CD4-positive, alpha-beta T cell treated with Interleukin-15 for 4 hours (primary cell): Measurements from ENCODE around the gene MTIF2.
"Not testable (repeated sequence)": the region's sequence is repeated elsewhere in the genome, so short reads cannot be mapped to it uniquely, and the experiment has no call there.

ENCODE experiments used
- DNase-seq: peaks from one replicate; pipeline ENCODE4 v3.0.0-alpha.2; 2020; ENCODE audit warnings: low spot score

MTIF2 gene, protein sequence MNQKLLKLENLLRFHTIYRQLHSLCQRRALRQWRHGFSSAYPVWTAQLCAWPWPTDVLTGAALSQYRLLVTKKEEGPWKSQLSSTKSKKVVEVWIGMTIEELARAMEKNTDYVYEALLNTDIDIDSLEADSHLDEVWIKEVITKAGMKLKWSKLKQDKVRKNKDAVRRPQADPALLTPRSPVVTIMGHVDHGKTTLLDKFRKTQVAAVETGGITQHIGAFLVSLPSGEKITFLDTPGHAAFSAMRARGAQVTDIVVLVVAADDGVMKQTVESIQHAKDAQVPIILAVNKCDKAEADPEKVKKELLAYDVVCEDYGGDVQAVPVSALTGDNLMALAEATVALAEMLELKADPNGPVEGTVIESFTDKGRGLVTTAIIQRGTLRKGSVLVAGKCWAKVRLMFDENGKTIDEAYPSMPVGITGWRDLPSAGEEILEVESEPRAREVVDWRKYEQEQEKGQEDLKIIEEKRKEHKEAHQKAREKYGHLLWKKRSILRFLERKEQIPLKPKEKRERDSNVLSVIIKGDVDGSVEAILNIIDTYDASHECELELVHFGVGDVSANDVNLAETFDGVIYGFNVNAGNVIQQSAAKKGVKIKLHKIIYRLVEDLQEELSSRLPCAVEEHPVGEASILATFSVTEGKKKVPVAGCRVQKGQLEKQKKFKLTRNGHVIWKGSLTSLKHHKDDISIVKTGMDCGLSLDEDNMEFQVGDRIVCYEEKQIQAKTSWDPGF

DNA sequence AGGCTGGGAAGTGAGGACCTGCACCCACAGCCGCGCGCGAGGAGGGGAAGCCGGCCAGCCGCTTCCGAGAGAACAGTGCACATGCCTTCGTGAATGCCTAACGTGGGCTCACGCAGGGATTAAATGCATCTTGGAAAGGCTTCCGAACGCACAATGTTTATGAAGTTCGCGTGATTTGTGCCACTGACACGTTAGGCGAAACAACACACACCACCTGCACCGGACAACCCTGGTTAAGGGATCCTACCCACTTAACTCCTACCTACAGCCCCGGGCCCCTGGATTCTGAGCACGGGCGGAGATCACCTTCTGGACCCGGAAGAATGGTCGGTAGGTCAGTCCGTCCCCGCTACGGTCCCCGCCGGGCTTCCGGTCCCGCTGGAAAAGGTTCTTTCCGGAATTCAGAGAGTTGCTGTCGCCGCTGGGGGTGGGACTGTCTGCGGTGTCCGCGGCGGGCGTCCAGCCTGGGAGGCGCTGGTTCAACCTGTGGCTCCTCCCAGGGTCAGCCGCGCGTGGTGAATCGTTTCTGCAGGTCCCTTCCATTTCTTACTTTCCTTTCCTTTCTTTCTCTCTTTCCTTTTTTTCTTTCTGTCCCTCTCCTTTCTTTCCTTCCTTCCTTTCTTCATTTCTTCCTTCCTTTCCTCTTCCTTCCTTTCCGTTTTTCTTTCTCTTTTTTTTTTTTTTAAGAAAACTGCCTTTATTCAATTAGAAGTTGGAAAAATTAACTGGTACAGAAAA is at the start of gene MTIF2:
Gene MTIF2 (minus strand): TSS at position 325 of the 738 bp plus-strand sequence. CDS start 5,373 bp downstream, outside the sequence.
- DNase-seq, result peak; percentile 90

DNA sequence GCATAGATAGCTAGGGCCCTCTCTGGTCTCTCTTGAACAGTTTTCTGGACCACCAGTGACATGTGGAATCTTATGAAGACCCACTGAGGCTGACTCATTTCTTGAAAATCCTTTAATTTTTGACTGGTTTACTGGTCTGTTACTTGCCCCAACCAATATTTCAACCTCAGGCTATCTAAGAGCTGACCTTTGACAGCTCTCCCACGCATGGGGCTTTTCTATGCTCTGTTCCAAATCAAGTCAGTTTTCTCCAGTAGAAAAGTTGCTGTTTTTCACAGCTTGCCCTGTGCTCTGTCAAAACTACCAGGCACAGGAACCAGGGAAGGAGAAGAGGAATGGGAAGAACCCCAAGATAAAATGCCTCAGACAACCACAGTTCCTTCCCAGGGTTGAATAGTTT is 46.0 kb upstream of the MTIF2 start:
- DNase-seq, result no peak

DNA sequence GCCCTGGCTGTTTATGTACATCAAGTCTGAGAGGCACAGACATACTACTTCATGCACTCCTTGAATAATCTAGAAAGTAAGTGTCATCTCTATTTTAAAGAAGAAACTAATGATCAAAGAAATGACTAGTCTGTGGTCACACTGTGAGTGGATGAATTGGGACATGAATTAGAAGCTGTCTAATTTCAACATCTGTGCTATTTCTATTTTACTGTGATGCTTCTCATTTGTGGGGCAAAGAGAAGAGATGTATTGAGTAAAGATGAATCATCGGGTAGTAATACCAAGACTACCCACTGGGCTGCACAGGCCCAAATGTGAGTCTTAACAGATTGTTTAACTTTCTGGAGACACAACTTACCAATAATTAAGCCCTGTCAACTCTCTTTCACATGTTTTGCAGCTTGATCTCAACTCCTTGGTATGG is 42.4 kb upstream of the MTIF2 start:
- peak; percentile 4 for DNase-seq

DNA sequence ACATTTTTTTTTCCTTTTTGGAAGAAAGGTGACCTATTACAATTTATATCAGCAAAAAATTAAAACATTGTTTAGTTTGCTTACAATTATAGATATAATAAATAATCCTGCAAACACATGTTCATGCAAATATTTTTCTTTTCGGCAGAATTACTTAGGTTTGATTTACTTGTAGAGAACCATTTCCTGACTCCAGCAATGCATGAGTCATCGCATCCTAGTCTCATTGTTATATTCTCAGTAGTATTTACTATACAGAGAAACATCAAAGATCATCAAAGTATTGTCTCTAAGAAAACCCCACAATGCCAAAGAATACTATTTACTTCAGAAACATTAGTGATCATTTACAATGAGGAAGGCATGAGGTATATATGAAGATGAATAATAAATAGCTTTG is 40.4 kb upstream of the MTIF2 start:
- peak; percentile 24 for DNase-seq

DNA sequence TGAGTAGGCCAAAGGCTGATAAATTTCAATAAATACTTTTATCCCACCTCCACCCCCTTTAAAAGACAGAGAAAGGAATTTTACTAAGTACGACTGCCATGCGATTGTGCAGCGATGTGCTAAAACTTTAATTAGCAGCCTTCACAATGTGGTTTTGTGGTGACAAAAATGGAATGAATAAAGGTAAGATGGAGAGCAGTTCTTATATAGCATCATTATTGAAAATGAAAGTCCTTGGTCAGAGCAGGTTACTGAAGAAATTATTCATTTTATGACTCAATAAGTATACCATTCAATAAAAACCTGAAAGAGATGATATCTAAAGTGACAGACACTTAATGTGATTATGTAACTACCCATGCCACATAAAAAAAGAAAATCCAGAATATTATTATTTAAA is 33.2 kb upstream of the MTIF2 start:
- no peak for DNase-seq

DNA sequence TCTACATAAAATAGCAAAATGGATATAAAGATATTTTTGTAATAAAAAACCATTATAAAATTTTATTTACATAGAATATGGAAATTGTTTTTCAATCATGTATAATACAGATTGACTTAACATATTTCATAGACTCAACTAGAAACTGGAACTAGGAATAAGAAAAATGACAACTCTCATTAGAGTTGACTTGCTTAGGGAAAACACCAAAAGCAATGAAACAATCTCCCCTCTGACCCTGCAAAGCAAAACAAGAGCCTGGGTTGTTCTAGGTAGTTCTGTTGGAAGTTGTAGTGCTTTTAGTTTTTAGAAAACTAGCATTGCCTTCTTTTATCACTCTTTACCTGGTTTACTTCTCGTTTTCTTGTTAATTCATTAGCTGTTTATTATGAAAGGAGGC is 32.2 kb upstream of the MTIF2 start:
- no peak for DNase-seq

DNA sequence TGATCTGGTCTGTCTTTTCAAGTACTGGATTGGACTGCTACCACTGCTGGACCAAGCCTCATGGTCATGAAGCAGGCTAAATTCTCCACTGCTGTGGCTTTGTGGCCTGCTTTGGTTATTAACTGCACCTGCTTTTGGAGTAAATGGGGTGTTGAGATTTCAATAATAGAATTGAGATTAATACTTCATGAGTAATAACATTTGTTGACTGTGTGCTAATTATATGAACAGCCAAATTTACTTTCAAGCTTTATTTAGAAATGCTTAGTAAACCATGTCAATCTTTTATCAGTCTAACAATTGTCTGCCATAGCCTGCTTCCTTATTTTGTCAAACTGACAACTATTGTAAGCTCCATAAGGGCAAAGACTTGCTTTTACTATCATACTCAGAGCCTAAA is 27.4 kb upstream of the MTIF2 start:
- no peak for DNase-seq

DNA sequence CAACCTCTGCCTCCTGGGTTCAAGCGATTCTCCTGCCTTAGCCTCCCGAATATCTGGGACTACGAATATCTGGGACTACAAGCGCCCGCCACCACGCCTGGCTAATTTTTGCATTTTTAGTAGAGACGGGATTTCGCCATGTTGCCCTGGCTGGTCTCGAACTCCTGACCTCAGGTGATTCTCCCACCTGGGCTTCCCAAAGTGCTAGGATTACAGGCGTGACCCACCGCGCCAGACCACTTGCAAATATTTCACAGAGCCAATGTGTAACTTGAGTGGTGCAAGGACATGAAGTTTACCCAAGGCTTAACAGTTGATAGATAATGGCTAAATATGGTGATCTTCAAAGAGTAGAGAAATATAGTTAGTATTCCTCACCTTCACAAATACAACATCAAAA is 14.1 kb upstream of the MTIF2 start:
- DNase-seq, result no peak

DNA sequence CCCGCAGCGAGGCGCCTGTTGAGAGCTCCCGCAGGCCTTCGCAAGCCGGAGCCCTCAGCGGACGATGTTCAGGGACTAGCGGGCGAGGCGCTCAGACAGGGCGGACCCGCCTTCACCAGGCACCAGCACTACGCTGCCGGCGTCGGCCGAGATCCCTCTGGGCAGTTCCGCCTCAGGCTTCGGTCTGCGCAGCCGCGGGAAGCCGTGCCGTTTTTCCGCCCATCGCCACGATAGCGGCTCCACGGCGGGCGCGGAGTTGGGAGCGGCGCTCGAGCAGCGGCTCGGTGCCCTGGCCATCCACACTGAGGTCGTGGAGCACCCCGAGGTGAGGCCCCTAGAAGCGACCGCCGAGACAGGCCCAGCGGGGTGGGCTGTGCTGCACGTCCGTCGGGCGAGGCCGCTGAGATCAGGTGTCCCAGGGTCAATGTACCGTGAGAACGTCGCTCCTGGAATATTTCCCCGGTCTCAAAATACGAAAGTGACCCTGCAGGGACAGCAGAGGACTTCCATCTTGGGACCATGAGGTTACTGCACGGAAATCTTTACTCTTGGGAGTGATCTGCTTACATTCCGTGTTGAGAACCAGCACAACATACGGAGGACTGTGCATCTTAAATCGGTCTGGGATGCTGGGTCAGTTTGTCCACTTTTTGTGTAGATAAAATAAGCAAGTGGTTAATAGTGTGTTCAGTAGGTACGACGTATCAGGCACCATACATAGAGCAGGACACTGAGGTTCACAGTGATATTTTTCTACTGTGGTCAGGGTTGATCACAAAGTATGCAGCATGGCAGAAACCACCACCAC is 13.3 kb upstream of the MTIF2 start:
- peak; percentile 87 for DNase-seq

DNA sequence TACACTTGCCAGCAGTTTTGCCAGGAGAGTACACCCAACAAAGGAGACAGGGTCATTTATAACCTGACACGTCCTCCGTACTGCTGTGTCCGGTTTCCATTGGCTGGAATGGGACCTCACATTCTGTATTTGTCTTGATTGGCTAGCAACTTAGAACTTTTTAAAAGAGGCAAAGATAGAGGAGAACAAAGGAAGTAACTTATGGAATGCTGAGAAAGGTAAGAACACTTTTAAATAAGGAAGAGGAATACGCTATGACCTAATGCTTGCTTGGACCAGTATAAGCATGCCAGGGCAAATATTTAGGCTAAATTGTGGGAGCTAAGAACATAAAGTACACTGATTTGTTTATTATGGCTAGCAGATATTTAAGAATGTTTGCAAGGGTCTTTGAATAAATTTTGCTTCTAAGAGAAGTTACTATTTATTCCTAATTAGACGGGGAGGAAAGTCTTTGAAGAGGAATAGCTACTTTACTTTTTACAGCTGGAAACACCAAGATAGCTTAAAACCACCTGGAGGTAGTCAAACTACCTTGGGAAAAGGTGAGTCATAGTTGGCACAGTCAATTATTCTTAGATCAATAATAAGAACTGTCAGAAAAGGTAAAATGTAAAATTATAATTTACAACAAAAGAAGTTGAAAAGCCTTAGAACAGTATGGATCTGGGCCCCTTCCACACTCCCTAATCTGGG is 12.0 kb upstream of the MTIF2 start:
- DNase-seq, result not testable (repeated sequence)

DNA sequence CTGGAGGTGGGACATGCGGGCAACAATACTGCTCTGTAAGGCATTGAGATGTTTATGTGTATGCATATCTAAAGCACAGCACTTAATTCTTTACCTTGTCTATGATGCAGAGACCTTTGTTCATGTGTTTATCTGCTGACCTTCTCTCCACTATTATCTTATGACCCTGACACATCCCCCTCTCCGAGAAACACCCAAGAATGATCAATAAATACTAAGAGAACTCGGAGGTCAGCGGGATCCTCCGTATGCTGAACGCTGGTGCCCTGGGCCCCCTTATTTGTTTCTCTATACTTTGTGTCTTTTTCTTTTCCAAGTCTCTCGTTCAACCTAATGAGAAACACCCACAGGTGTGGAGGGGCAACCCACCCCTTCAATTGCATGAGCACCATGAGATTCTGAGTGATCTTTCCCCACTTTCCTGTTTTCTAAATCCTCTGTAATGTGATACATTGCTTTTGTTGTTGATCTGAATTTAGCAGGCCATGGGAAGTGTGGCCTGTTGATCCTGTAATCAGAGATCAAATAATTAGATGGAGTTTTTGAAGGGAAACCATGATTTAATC is 10.9 kb upstream of the MTIF2 start:
- not testable (repeated sequence) for DNase-seq

DNA sequence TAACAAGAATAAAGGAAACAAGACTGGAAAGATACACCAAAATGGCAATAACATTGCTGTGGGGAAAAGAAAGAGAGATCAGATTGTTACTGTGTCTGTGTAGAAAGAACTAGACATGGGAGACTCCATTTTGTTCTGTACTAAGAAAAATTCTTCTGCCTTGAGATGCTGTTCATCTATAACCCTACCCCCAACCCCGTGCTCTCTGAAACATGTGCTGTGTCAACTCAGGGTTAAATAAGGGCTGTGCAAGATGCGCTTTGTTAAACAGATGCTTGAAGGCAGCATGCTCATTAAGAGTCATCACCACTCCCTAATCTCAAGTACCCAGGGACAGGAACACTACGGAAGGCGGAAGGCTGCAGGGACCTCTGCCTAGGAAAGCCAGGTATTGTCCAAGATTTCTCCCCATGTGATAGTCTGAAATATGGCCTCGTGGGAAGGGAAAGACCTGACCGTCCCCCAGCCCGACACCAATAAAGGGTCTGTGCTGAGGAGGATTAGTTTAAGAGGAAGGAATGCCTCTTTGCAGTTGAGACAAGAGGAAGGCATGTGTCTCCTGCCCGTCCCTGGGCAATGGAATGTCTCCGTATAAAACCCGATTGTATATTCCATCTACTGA is 10.3 kb upstream of the MTIF2 start:
- not testable (repeated sequence) for DNase-seq

DNA sequence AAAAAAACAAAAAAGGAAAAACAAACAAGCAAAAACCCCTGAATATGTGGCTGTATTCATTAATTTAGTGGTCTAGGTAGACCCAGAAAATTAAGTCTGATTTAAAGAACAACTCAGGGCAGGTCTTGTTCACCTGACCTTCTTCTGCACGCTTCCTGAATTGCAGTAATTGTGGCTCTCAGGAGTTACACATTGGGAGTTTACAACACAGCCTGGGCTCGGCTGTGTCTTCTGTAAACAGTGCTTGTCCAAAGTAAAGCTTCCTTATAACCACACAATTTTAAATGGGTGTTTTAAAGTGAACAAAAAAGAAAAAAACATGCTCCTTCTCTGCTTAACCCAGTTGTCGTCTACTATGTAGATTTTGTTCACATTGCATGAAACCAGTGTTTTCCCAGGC is 8.3 kb upstream of the MTIF2 start:
- DNase-seq, result no peak

DNA sequence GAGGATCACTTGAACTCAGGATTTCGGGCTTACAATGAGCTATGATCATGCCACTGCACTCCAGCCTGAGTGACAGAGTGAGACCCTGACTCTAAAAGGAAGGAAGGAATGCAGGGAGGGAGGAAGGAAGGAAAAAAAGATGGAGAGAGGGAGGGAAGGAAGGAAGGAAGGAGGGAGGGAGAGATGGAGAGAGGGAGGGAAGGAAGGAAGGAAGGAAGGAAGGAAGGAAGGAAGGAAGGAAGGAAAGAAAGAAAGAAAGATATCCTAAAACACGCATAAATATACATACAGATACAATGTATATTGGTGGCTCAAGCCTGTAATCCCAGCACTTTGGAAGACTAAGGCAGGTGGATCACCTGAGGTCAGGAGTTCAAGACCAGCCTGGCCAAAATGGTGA is 5.3 kb upstream of the MTIF2 start:
- not testable (repeated sequence) for DNase-seq

DNA sequence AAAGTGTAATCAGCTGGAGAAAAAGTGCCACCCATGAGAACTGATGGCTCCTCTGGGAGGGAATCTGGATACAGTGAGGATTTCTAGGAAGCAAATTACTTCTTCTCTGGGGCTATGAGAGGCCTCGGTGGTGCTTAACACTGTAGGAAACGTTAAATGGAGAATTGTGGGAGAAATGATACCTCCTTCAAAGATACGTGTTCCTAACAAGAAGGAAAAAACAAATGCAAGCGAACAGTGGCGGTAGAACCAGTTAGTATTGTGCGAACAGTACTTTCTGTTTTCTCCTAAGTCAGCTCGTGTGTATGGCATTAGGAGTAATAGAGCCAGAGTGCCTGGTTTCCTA is 587 bp upstream of the MTIF2 start:
- peak; percentile 5 for DNase-seq

DNA sequence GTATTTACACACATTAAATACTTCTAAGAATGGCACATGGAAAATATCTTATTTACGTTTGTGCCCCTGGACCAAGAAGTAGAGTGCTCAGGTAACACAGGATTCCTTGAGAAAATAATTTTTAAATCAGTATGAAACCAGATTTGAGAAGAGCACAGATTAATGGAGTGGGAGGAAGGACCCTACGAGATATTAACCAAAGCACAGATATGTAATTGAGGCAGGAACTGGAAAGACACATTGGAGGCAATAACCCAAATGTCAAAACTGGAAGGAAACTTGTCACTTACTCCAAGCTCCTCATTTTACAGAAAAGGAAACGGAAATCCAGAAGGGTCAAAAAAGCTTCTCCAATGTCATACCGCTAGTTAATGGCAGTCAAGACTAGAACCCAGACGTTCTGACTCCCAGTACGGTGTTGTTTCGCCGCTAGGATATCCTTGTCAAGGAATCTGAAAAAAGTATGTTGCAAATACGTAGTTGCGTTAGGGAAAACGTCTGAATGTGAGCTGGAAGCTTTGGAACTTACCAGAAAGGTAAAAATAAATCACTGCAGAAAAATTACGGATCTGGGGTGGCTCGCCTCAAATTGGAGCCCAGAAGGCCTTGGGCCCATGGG is 634 bp downstream of the MTIF2 start:
- DNase-seq, result no peak

DNA sequence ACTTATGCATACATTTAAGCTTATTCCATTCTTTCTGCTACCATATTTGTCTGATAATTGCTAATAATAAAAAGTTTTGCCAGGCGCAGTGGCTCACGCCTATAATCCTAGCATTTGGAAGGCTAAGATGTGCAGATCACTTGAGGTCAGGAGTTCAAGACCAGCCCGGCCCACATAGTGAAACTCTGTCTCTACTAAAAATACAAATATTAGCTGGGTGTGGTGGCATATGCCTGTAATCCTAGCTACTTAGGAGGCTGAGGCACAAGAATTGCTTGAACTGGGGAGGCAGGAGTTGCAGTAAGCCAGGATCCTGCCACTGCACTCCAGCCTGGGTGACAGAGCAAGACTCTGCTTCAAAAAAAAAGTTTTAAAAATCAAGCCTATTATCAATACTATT is 9.4 kb downstream of the MTIF2 start:
- DNase-seq, result not testable (repeated sequence)

DNA sequence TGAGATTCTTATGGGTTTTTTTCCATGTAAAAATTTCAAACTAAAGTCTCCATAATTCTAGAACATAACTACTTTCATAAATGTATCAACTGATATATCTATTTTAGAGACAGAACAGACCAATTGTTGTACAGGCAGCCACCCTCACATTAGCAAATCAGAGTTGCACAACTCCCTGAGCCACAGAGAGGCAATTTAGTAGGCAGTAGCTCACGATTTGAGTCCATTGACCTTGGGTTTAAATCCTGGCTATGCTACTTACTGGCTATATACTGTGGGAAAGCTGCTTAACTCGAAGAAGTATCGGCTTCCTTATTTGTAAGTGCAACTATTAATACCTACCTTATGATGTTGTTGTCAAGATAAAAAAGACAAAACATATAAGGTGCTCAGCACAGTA is 16.2 kb downstream of the MTIF2 start:
- DNase-seq, result no peak

DNA sequence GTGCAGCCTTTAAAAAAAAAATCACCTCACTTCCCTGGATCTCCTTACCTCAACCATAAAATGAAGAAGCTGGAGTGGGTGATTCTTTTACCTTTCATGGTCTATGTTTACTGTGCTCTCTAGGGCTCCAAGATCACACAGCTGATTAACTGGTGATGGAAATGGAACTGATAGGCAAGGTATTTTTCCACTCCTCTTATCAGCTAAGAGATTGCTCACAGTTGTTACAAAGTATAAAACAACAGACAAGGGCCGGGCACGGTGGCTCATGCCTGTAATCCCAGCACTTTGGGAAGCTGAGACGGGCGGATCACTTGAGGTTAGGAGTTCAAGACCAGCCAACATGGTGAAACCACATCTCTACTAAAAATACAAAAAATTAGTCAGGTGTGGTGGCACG is 22.0 kb downstream of the MTIF2 start:
- DNase-seq, result no peak

DNA sequence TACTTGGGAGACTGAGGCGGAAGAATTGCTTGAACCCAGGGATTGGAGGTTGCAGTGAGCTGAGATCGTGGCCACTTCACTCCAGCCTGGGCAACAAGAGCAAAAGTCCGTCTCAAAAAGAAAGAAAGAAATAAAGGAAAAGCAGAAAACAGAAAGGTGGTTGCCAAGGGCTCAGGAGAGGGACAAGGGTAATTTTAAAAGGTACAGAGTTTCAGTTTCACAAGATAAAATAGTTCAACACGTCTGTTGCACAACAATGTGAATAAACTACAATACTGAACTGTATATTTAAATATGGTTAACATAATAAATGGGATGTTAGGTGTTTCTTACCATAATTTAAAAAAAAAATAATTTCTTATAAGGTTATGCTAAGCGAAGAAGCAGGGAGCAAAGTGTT is 23.6 kb downstream of the MTIF2 start:
- no peak for DNase-seq
